GM06990 (cell line): ENCODE results near the gene KCNJ10.
"Not testable (repeated sequence)": the region's sequence is repeated elsewhere in the genome, so short reads cannot be mapped to it uniquely, and the experiment has no call there.

Source experiments
- DNase-seq: peaks from one replicate; pipeline ENCODE4 v3.0.0-alpha.2; 2011; ENCODE audit not compliant: insufficient read length; ENCODE audit errors: extremely low read depth
- H3K27me3 ChIP-seq: replicated peaks from 2 replicates; pipeline ENCODE4 v1.6.0; 2011; ENCODE audit warnings: low read length; ENCODE audit not compliant: control insufficient read depth, insufficient read depth
- H3K36me3 ChIP-seq: 2 replicates; pipeline ENCODE4 v1.5.1; 2011; ENCODE audit warnings: low read length; ENCODE audit not compliant: control insufficient read depth, insufficient read depth
- H3K4me3 ChIP-seq: replicated peaks from 2 replicates; pipeline ENCODE4 v1.5.1; 2011; ENCODE audit warnings: low read depth, mild to moderate bottlenecking, control low read depth, low read length
- TF ChIP-seq, protein P1 (sequence below): IDR thresholded peaks from 2 replicates; pipeline ENCODE4 v1.5.1; 2011; ENCODE audit warnings: low read length, control low read depth, mild to moderate bottlenecking, inconsistent platforms; ENCODE audit not compliant: insufficient read depth, poor library complexity, severe bottlenecking

Gene KCNJ10

DNA sequence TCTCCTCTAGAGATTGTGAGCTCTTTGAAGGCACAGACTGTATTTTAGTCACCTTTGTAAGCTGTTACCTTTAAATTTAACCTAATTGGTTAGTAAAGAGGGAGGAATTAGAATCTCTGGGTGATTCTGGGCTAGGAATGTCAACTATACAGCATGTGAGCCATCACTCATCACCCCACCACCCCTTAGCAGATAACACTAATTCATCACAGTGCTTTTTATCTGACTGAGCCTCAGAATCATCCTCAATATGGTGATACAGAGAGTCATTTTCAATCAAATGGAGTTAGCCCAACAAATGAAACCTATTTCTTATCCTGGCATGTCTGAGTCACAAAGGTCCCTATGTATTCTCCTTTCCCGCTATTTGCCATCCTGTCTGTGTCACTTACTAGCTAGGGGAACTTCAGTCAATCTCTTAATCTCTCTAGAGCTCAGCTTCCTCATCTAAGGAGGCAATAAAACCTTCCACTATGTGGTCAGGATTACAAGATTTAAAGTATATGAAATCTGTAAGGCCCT is 13.3 kb downstream of the KCNJ10 start:
- H3K27me3 ChIP-seq, result peaks cover 2% of the 10 kb centered on the region
- TF ChIP-seq, protein P1, sequence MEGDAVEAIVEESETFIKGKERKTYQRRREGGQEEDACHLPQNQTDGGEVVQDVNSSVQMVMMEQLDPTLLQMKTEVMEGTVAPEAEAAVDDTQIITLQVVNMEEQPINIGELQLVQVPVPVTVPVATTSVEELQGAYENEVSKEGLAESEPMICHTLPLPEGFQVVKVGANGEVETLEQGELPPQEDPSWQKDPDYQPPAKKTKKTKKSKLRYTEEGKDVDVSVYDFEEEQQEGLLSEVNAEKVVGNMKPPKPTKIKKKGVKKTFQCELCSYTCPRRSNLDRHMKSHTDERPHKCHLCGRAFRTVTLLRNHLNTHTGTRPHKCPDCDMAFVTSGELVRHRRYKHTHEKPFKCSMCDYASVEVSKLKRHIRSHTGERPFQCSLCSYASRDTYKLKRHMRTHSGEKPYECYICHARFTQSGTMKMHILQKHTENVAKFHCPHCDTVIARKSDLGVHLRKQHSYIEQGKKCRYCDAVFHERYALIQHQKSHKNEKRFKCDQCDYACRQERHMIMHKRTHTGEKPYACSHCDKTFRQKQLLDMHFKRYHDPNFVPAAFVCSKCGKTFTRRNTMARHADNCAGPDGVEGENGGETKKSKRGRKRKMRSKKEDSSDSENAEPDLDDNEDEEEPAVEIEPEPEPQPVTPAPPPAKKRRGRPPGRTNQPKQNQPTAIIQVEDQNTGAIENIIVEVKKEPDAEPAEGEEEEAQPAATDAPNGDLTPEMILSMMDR, result no peak
- no peak for DNase-seq
- H3K4me3 ChIP-seq, result no peak overlapping the region
- no peaks in the 10 kb centered on the region for H3K36me3 ChIP-seq

DNA sequence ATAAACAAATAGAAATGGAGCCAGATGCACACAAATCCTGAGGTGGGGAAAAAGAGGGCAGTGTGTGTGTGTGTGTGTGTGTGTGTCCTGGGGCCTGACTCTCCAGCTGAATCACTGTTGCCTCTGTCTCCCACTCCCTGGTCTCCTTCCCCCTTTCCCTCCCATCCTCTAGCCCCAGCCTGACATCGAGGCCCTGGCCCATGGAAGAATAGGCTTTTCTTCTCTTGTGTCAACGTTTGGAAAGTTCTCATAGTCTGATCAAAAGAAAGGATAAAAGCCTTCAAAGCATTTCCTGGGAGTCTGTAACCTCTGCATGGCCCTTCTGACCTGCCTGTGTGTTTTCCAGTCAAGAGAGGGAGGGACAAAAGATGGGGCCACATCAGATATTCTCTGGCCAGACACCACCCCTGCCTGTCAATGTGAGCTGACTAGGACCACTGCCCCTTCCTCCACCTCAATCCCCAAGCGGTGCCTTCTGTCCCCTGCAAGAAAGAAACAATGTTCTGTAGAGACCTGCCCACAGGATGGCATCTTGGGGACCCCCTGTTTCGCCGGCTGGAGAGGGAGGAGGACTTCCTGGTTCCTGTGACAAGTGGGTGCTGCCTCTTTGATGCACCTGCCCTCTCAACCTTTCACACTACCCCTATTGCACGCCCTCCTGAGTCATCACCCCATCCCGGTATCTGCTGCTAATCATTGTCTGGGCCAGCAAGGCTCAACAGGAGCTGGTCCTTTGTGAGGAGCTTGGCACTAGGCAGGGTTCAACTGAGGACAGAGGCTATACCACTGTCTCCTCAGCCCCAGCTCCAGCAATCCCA is 16.2 kb downstream of the KCNJ10 start:
- Histone ChIP-seq H3K27me3 (peaks cover 2% of the 10 kb centered on the region), H3K4me3 (no peak overlapping the region), H3K36me3 (no peaks in the 10 kb centered on the region)
- no peak for DNase-seq
- TF ChIP-seq, protein P1, result no peak

DNA sequence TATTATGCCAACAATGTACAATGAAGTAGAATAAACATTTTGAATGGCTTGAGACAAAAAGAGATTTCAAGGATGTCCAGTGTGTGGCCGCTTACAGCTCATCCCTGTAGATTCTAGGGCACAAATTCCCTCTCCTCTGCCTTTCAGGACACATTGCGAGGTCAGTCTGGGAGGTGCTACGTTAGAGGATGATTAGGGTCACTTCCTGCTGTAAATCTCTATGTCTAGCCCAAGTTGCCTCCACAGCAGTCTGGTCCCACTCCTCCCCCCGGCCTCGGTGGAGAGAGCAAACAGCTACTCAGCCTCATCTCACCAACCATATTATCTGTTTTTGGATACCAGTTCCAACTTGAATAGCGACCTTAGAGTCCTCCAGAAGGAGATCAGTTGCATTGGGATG is 17.0 kb downstream of the KCNJ10 start:
- TF ChIP-seq, protein P1, result no peak
- Histone ChIP-seq H3K27me3 (peaks cover 2% of the 10 kb centered on the region), H3K4me3 (no peak overlapping the region), H3K36me3 (no peaks in the 10 kb centered on the region)
- DNase-seq, result no peak

DNA sequence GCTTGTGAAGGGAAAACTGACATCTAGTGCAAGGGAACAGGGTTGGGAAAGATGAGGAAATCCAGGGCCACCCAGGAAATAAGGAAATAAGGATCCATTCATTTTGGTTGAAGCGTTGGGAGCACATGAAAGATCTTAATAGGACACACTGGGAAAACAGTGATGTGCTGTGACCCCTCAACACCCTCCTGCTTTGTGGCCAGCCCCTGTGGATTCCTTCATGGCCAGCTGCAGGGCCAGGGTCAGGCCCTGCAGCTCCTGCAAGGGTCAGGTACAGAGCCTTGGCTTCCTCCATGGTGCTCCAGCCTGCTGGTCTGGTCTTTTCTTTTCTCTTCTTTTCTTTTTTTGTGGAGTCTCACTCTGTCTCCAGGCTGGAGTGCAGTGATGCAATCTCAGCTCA is 19.3 kb downstream of the KCNJ10 start:
- no peak overlapping the region for H3K4me3 ChIP-seq
- TF ChIP-seq, protein P1, result no peak
- H3K27me3 ChIP-seq, result no peaks in the 10 kb centered on the region; the same call in none of the 2 replicates
- no peaks in the 10 kb centered on the region for H3K36me3 ChIP-seq
- DNase-seq, result no peak

DNA sequence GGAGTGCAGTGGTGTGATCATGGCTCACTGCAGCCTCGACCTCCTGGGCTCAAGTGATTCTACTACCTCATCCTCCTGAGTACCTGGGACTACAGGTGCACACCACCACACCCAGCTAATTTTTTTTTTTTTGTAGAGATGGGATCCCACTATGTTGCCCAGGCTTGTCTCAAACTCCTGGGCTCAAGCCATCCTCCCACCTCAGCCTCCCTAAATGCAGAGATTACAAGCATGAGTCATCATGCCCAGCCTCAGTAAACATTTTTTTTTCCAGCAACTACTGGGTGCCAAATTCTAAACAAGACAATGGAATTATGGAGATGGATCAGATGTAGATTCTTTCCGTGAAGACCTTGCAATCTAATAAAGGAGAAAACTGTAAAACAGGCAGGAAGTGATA is 19.8 kb downstream of the KCNJ10 start:
- H3K4me3 ChIP-seq, H3K27me3 ChIP-seq, H3K36me3 ChIP-seq, DNase-seq: not testable (repeated sequence)

DNA sequence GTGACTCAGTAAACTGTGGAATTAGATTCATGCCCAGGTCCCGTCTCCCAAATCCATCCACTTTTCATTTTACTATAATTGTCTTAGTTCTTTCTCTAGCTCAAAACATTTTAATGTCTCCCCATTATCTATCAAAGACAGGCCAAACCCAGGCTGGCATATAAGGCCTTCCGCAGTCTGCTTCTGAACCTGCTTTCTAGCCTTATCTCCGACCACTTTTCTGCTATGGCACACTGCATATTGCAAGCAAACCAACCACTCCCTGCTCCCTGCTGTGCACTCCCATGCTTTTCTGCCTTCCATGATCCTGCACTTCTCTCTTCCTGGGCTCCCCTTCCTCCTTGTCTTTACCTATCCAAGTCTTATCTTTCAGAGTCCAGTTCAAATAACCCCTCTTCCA is 20.9 kb downstream of the KCNJ10 start:
- DNase-seq, result no peak
- H3K27me3 ChIP-seq, result no peaks in the 10 kb centered on the region; the same call in none of the 2 replicates
- TF ChIP-seq, protein P1, result no peak

More for the DNA sequence above, 20.9 kb downstream of the KCNJ10 start:
- no peak overlapping the region for H3K4me3 ChIP-seq
- no peaks in the 10 kb centered on the region for H3K36me3 ChIP-seq
